ENCODE data around the gene TUBGCP2.

Gene TUBGCP2

DNA sequence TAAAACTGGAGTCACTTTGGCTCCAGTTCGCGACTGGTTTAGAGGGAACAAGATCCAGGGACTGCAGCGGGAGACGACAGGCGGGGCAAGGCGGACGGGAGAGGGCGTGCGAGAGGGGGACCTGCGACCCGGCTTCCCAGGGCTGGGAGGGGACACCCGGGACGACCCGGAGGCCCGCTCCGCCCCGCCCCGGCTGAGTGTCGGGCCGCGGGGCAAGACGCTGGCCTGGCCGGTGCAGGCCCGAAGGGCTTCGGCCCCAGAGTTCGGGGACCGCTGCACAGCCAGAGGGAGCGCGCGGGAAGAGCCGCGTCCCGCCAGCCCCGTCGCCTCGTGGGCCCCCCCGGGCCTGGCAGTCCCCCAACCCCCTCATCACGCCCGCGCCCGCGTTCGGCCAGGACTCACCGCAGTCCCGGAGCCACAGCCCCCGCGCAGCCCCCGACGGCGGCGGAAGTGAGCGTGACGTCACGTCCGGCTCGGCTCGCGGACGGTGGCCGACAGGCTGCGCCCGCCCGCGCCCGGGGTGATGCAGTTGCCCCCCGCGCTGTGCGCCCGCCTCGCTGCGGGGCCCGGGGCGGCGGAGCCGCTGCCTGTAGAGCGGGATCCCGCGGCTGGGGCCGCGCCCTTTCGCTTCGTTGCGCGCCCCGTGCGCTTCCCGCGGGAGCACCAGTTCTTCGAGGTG lies at the start of gene TUBGCP2, which contains the start of gene ZNF511 (continued):
- TF ChIP-seq ZNF423 (tag by site-specific recombination; IDR thresholded peaks at IDR 0.05) = no peak
- peak; percentile 47 for TF ChIP-seq SP2 (tag by site-specific recombination; IDR thresholded peaks at IDR 0.05)
- TF ChIP-seq MYNN (tag by site-specific recombination; IDR thresholded peaks at IDR 0.05; ENCODE audit: borderline replicate concordance) = peak; percentile 32; the same call in 1 of the 2 replicates
- no peak for TF ChIP-seq MEIS1 (CRISPR knock-in tag; IDR thresholded peaks at IDR 0.05; ENCODE audit: borderline replicate concordance)
- TF ChIP-seq OVOL3 (tag by site-specific recombination; IDR thresholded peaks at IDR 0.05) = no peak
- TF ChIP-seq, protein P1, sequence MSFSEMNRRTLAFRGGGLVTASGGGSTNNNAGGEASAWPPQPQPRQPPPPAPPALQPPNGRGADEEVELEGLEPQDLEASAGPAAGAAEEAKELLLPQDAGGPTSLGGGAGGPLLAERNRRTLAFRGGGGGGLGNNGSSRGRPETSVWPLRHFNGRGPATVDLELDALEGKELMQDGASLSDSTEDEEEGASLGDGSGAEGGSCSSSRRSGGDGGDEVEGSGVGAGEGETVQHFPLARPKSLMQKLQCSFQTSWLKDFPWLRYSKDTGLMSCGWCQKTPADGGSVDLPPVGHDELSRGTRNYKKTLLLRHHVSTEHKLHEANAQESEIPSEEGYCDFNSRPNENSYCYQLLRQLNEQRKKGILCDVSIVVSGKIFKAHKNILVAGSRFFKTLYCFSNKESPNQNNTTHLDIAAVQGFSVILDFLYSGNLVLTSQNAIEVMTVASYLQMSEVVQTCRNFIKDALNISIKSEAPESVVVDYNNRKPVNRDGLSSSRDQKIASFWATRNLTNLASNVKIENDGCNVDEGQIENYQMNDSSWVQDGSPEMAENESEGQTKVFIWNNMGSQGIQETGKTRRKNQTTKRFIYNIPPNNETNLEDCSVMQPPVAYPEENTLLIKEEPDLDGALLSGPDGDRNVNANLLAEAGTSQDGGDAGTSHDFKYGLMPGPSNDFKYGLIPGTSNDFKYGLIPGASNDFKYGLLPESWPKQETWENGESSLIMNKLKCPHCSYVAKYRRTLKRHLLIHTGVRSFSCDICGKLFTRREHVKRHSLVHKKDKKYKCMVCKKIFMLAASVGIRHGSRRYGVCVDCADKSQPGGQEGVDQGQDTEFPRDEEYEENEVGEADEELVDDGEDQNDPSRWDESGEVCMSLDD (tag by site-specific recombination; IDR thresholded peaks at IDR 0.05) = no peak
- no peak for TF ChIP-seq ZNF433 (tag by site-specific recombination; IDR thresholded peaks at IDR 0.05; ENCODE audit: low read depth)
- TF ChIP-seq, protein P2, sequence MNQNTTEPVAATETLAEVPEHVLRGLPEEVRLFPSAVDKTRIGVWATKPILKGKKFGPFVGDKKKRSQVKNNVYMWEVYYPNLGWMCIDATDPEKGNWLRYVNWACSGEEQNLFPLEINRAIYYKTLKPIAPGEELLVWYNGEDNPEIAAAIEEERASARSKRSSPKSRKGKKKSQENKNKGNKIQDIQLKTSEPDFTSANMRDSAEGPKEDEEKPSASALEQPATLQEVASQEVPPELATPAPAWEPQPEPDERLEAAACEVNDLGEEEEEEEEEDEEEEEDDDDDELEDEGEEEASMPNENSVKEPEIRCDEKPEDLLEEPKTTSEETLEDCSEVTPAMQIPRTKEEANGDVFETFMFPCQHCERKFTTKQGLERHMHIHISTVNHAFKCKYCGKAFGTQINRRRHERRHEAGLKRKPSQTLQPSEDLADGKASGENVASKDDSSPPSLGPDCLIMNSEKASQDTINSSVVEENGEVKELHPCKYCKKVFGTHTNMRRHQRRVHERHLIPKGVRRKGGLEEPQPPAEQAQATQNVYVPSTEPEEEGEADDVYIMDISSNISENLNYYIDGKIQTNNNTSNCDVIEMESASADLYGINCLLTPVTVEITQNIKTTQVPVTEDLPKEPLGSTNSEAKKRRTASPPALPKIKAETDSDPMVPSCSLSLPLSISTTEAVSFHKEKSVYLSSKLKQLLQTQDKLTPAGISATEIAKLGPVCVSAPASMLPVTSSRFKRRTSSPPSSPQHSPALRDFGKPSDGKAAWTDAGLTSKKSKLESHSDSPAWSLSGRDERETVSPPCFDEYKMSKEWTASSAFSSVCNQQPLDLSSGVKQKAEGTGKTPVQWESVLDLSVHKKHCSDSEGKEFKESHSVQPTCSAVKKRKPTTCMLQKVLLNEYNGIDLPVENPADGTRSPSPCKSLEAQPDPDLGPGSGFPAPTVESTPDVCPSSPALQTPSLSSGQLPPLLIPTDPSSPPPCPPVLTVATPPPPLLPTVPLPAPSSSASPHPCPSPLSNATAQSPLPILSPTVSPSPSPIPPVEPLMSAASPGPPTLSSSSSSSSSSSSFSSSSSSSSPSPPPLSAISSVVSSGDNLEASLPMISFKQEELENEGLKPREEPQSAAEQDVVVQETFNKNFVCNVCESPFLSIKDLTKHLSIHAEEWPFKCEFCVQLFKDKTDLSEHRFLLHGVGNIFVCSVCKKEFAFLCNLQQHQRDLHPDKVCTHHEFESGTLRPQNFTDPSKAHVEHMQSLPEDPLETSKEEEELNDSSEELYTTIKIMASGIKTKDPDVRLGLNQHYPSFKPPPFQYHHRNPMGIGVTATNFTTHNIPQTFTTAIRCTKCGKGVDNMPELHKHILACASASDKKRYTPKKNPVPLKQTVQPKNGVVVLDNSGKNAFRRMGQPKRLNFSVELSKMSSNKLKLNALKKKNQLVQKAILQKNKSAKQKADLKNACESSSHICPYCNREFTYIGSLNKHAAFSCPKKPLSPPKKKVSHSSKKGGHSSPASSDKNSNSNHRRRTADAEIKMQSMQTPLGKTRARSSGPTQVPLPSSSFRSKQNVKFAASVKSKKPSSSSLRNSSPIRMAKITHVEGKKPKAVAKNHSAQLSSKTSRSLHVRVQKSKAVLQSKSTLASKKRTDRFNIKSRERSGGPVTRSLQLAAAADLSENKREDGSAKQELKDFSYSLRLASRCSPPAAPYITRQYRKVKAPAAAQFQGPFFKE (tag by site-specific recombination; IDR thresholded peaks at IDR 0.05; ENCODE audit: borderline replicate concordance) = no peak
- no peak; the same call in 1 of the 2 replicates for TF ChIP-seq KLF16 (tag by site-specific recombination; IDR thresholded peaks at IDR 0.05)
- no peak for TF ChIP-seq ZSCAN18 (tag by site-specific recombination; IDR thresholded peaks at IDR 0.05)
- 0 out of 2 replicates have a peak, but pooled peaks have one; percentile 67 for TF ChIP-seq PBX3 (CRISPR knock-in tag; IDR thresholded peaks at IDR 0.05)
- no peak for TF ChIP-seq ZNF239 (tag by site-specific recombination; IDR thresholded peaks at IDR 0.05)
- TF ChIP-seq ZNF121 (tag by site-specific recombination; IDR thresholded peaks at IDR 0.05) = no peak
- TF ChIP-seq MZF1 (tag by site-specific recombination; IDR thresholded peaks at IDR 0.05; ENCODE audit: borderline replicate concordance) = no peak
- TF ChIP-seq ZNF350 (tag by site-specific recombination; IDR thresholded peaks at IDR 0.05) = no peak
- no peak for TF ChIP-seq ZNF26 (tag by site-specific recombination; IDR thresholded peaks at IDR 0.05)
- no peak for TF ChIP-seq GFI1B (tag by site-specific recombination; IDR thresholded peaks at IDR 0.05)
- TF ChIP-seq ZNF341 (tag by site-specific recombination; IDR thresholded peaks at IDR 0.05; ENCODE audit: low read depth) = no peak
- TF ChIP-seq ZXDB (tag by site-specific recombination; IDR thresholded peaks at IDR 0.05) = no peak
- TF ChIP-seq ZNF529 (tag by site-specific recombination; IDR thresholded peaks at IDR 0.05; ENCODE audit: insufficient replicate concordance) = no peak
- TF ChIP-seq ZNF510 (tag by site-specific recombination; IDR thresholded peaks at IDR 0.05; ENCODE audit: insufficient replicate concordance) = no peak
- no peak for TF ChIP-seq WT1 (tag by site-specific recombination; IDR thresholded peaks at IDR 0.05)
- TF ChIP-seq HOXC10 (CRISPR knock-in tag; IDR thresholded peaks at IDR 0.05) = no peak
- TF ChIP-seq ZNF580 (tag by site-specific recombination; IDR thresholded peaks at IDR 0.05) = no peak
- peak; percentile 53; the same call in 1 of the 2 replicates for TF ChIP-seq ZFHX2 (tag by site-specific recombination; conservative IDR thresholded peaks at IDR 0.05)

Measured in HEK293 (cell line).